ENCODE data around the gene MMP25.
"Not testable (repeated sequence)": the region's sequence is repeated elsewhere in the genome, so short reads cannot be mapped to it uniquely, and the experiment has no call there.

Gene MMP25

DNA sequence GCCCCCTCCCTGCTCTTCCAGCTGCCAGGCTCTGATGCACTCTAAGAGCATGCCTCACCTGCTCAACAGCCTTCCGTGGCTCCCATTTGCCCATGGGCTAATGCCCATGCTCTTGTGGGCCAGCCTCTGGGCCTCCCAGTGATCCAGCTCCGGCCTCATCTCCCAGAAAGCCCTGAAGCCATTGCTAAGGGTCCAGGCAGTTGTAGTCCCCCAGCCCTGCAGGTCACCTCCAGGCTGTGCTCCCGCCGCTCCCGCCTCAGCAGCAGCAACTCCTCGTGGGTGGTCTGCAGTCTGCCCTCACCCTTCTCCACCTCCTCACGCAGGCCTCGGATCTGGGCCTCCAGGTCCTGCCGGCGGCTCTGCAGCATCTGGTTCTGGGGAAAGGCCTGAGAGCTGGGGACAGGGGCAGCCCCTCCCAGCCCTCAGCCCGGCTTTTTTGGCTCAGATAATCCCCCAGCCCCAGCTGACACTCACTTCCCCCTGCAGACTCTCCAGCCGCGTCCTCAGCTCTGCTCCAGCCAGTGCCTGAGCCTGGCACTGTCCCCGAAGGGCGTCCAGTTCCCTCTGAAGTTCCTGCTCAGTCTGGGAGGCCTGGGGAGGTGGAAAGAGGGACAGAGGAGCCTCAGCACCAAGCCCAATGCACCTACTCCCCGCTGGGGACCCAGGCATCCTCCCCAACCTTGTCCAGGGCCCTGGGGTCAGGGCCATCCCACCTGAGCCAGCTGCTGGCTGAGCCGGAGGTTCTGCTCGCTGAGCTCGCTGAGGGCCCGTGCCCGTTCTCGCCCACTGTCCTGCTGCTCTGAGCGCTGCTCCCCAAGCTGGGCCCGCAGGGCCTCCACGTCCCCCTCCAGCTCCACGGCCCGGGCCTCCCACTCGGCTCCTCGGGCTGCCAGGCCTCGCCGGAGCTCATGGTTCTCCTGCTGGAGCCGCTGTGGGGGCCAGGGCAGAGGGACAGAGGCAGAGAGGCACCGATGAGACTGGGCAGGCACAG lies 15.8 kb upstream of the MMP25 start:
- no peak for DNase-seq

DNA sequence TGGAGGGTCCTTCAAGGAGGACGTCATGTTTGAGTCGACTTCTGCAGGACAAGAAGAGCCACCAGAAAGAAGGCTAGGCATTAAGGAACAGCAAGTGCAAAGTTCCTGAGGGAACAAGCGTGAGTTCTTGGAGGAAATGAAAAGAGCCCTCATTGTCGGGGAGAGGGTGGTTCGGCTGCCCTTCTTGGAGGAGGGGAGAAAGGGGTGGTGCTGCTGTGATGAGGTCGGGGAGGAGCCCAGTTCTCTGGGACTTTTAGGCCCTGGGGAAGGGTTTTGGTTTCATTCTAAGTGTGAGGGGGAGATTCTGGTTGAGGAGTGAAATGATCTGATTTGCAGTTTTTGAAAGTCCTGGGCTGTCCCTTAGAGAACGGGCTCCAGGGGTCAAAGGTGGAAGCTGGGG lies 13.7 kb upstream of the MMP25 start:
- no peak for DNase-seq

DNA sequence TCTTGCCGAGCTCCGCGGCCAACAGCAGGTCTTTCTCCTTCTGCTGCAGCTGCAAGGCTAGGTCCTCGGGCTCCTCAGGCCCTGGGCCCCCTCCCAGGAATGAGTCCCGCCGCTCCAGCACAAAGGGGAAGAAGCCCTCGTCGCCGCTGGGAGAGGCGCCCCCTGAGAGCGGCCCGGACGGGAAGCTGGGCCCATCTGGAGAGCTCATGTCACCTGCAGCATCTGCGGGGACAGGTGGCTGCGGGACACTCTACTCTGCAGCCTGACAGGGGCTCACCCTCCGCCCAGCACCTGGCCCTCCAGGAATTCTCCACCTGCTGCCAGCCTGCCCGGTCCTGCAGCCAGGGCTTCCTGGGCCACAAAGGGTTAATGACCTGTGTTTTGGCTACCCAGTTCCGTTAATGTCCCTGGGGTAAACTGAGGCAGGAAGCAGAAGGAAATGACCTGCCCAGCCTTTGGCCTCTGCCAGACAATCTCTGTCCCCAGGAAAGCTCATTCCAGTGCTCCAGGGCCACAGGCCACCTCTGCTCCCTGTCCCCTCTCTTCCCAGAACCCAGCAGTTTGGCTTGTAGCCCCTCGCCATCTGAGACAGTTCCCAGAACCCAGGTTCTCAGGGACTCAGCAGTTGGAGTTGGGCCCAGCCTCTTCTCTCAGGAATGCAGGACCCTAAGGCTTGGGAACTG lies 10.9 kb upstream of the MMP25 start:
- no peak for DNase-seq

DNA sequence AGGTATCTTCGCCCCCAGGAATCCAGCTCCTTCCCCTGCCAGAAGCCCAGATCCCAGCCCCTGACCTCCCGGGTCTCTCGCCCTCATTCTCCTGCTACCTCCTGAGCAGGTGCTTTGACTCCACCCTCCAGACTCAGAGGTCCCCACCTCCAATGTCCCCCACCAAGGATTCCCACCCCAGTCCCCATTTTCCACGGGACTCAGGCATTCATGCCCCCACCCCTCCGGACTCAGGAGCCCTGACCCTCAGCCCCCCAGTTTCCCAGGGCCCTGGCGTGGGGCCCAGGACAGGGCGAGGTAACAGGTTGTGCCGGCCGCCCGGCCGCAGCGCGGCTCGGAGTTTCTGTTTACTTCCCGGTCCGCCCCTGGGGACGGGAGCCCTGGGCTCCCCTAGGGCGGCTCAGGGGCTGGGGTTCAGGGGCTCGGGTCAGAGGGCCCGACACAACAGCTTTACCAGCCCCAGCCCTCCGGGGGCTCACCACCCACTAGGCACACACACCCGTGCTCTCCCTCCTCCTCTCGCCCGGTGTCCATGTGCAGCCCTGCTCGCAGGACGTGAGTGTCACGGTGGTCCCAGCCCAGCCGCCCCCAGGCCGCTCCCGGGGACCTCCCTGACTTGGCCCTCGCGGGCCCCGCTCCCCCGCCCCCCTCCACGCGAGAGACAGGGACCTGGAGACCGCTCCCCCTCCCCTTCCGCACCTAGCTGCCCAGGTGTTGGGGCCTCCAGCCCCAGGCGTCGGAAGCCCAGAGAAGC lies 10.2 kb upstream of the MMP25 start:
- DNase-seq: no peak

DNA sequence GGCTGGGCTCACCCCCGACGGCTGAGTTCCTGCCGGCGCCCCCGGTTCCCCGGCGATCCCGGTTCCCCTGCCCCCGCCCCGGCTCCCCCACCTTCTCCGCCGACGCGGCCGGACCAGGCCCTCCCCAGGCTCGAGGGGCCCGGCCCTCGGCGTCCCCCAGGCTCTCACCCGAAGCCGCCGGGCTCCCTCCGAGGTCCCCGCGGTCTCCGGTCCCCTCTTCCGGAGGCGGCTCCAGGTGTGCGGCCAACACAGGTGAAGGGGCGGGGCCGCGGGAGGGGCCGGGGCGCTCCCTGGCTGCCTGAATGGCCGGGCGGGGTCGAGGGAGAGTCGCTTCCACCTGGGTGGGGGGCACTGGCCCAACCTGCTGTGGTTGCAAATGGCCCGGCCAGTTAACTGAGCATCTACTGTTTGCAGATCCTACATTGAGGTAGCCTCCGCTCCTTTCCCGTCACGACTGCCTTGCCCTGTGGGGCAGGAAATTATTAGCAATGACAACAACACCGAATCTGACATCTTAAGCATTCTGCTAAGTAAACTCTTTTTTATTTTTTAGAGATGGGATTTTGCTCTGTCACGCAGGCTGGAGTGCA lies 9.5 kb upstream of the MMP25 start, which contains the start of gene BICDL2:
TSS of gene BICDL2 (minus strand) at position 219 of the 590 bp plus-strand sequence. CDS start 1,448 bp downstream, outside the sequence.
- no peak for DNase-seq

DNA sequence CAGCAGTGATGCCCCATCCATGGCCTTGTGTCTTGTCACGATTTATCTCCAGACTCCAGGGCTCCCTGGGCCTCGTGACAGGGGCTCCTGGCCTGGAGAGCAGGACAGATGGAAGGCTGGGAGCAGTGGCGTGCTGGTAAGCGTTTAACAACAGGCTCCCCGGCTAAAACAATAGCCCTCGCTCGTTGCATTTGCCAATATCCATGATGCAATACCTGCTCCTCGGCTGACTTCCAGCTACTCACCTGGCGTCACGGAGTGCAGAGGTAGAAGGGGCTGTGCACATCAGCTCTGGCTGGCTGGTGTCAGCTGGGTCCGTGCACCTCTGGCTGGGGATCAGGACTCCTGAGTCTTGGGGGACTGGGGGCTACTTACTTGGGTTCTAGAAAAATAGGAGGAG lies 8.1 kb upstream of the MMP25 start:
- no peak for DNase-seq

DNA sequence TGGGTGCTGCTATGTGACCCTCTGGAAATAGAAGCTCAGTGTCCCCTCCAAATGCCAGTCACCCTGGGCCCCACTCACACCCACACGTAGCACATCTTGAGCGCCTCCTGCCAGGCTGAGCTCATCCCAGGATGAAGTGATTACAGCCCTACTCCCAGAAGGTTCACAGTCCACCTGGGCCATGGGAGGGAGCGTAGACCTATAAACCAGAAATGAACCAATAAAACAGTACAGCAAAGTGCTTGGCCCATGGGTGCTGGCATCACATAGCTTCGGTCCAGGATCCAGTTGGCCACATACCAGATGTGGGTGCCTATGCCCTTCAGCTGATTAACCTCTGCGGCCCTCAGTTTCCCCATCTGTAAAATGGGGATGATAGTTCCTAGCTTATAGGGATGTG lies 7.5 kb upstream of the MMP25 start:
- no peak for DNase-seq

DNA sequence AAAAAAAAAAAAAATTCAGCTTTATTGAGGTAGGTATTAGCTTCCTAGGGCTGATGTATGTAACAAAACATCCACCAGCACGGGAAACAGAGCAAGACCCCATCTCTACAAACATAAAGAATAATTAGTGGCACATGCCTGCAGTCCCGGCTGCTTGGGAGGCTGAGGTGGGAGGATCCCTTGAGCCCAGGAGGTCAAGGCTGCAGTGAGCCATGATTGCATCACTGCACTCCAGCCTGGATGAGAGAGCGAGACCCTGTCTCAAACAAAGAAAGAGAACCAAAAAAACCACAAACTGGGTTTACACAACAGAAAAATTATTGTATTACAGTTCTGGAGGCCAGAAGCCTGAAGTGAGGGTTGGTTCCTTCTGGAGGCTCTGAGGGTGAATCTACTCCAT lies 4.0 kb upstream of the MMP25 start:
- DNase-seq: no peak

DNA sequence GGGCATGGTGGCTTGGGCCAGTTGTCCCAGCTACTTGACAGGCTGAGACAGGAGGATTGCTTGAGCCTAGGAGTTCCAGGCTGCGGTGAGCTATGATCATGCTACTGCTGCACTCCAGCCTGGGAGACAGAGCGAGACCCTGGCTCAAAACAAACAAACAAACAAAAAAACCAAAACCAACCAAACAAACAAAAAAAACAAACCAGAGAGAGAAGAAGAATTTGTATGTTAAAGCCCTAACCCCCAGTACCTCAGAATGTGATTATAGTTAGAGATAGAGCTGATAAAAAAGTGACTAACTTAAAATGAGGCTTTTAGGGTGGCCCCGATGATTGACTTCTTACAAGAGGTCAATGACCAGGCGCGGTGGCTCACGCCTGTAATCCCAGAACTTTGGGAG lies 1.7 kb upstream of the MMP25 start:
- DNase-seq: no peak

DNA sequence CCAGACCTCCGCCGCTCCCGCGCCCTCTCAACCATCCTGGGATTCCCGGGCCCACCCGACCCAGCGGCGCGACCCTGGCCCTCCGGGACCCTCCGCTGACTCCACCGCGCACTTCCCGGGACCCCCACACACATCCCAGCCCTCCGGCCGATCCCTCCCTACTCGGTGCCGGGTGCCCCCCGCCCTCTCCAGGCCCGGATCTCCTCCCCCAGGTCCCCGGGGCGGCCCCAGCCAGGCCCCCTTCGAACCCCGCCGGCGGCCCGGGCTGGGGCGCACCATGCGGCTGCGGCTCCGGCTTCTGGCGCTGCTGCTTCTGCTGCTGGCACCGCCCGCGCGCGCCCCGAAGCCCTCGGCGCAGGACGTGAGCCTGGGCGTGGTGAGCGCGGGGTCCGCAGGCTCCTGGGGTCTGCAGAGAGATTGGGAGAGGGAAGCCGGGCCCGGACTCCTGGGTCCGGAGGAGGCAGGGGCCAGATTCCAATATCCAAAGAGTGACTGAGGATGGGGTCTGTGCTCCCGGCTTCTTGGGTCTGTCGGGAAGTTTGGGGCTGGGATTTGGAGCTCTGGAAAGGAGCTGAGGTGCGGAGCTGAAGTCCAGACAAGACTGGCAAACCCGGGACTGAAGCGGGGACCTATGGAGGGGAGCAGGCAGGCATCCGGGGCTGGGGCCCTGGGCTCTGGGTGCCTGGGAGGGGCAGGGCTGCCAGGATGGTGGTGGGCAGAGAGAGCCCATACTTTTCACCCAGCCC lies 453 bp downstream of the MMP25 start:
- DNase-seq: no peak

DNA sequence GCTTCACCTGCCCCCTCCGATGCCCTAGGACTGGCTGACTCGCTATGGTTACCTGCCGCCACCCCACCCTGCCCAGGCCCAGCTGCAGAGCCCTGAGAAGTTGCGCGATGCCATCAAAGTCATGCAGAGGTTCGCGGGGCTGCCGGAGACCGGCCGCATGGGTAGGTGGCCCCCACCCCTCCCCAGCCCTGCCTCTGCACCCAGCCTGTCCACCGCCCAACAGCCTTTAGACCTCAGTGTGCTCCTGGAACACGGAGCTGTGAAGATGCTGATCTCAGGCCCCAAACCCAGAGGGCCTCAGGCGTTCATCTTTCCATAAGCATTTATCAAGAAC lies 993 bp downstream of the MMP25 start:
- no peak for DNase-seq

DNA sequence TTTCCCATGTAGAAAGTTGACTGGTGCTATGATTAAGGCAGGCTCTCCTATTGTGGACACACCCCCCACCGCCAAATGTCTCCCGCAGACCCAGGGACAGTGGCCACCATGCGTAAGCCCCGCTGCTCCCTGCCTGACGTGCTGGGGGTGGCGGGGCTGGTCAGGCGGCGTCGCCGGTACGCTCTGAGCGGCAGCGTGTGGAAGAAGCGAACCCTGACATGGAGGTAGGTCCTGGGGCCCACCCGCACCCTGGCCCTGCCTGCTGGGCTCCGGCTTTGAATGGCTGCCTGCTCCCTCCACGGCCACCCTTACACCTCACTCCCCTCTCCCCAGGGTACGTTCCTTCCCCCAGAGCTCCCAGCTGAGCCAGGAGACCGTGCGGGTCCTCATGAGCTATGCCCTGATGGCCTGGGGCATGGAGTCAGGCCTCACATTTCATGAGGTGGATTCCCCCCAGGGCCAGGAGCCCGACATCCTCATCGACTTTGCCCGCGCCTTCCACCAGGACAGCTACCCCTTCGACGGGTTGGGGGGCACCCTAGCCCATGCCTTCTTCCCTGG lies 3.6 kb downstream of the MMP25 start:
- DNase-seq: no peak

DNA sequence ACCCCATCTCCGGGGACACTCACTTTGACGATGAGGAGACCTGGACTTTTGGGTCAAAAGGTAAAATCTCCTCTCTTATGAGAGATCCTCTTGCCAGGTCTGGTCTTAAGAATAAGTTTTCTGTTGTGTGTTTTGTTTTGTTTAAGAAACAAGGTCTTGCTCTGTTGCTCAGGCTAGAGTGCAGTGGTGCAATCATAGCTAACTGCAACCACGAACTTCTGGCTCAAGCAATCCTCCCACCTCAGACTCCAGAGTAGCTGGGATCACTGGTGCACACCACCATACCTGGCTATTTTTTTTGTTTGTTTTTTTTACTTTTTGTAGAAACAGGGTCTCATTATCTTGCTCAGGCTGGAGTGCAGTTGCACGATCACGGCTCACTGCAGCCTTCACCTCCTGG lies 4.1 kb downstream of the MMP25 start:
- DNase-seq: no peak

DNA sequence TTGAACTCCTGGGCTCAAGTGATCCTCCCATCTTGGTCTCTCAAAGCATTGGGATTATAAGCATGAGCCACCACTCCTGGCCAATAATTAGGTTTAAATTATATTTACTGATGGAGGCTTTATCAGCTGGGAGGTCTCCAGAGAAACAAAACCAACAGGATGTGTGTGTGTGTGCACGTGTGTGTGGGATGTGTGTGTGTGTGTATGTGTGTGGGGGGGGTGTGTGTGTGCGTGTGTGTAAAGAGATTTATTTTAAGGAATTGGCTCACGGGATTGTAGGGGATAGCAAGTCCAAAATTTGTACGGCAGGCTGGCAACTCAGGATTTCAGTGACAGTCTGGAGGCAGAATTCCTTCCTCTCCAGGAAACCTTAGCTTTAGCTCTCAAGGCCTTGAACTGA lies 4.6 kb downstream of the MMP25 start:
- DNase-seq: no peak

DNA sequence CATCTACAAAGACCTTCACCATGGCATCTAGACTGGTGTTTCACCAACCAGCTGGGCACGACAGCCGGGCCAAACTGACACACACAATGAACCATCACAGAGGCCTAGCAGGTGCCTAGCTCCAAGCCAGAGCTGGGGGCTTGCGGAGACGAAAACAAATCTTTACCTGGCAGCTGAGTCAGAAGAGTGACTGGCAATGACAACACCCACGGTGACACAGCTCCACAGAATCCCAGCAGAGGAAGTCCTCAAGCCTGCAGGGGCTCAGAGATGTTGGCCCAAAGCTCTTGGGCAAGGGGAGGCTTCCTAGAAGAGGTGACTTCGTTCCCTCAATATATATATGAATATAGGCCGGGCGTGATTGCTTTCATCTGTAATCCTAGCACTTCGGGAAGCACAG lies 5.1 kb downstream of the MMP25 start:
- DNase-seq: no peak

DNA sequence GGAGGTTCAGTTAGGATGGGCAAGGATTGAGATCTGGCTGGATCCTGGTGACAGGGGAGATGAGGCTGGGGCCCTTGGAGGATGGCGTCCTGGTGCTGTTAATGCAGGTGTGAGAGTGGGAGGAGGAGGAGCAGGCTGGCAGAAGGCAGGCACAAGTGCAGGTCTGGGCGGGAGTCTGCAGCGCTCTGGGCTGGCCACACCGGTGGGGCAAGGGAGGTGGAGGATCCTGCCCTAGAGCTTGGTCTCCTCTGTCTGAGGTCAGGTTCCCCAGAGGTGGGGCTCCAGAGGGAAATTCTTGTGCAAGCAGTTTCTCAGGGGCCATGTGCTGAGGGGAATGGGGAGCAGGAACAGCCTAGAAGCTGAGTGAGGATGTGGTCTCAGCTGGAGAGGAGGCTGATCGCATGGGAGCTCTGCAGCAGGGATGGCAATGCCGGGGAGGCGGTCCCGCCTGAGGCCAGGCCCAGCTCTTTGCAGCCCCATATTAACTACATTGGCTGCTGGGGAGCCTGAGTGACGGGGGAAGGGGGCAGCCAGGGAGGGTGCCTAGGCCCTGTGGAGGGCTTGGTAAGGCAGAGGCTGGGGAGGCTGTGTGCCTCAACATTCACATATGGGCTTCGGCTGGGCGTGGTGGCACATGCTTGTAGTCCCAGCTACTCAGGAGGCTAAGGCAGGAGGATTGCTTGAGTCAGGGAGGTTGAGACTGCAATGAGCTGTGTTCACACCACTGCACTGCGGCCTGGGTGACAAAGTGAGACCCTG lies 6.4 kb downstream of the MMP25 start:
- not testable (repeated sequence) for DNase-seq

DNA sequence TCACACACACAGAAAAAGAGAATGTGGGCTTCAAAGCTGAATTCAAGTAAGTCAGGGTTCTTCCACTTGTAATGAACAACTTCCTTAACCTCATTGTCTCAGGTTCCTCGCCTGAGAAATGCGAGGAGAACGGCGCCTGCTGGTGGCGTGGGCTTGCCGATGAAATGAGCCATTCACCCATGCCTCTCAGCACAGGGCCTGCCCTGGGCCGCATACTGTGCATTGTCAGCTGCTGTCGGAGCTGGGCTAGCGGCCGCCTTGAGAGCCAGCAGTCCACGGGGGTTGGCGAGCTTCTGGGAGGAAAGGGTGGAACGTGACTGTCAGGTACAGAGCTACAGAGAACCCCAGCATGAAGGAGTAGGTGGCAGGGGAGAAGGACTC lies 7.0 kb downstream of the MMP25 start:
- not testable (repeated sequence) for DNase-seq

DNA sequence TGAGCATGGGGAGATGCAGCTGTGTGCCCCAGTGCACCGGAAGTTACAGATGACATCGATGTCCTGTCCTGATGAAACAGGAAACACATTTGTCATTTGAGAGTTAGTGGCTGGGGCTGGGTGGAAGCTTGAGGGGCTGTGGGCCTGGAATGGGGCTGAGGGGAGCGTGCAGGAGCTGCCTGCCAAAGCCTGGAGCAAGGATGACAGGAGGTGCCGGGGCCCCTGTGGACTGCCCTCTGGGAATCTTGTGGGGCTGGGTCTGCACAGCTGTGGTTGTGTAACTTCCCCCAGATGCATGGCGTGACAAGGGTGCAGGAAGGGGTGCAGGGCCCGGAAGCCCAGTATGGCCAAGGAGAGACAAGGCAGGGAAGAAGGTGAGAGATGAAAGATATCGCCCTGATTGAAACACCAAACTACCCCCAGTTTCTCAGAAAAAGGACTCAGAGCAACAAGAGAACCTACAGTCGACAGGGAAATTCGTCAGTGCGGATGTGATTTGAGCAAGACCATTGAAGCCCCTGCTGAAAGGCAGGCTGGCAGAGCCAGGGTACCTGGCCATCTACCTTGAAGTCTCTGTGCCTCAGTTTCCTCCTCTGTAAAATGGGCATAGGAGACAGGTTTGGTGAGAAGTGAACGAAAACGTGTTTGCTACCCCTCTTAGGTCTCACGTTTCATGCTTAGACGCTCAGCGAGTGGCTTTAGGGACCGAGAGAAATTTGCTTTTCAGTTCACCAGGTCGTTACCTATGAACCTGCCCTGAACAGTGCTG lies 8.8 kb downstream of the MMP25 start:
- DNase-seq: no peak

DNA sequence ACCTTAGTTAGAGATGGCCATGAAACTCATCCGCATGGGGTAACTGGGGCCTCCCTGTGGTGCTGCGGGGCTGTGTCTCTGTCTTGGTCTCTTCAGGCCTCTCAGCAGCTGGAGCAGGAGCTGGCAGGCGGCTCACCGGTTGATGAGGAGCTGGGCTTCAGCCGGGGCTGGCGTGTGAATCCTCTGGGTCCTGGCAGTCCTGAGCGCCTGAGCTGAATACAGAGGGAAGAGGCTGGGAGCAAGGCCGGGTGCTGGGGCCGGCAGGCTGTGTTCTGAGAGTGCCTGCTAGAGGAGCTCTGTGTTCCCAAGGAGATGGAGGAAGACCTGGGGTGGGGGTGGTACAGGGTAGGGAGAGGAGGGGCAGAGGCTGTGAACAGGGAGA lies 9.4 kb downstream of the MMP25 start:
- DNase-seq: not testable (repeated sequence)
